Epithelial cell of esophagus (primary cell): ENCODE results near the gene PLEKHA6.

ENCODE experiments used
- DNase-seq: peaks from one replicate; pipeline ENCODE4 v3.0.0; 2010; ENCODE audit warnings: low read depth
- H3K4me3 ChIP-seq: 2 replicates; pipeline ENCODE4 v1.5.1; 2011; ENCODE audit warnings: mild to moderate bottlenecking, low read length, control low read depth
- TF ChIP-seq, protein P1 (sequence below): IDR thresholded peaks from 2 replicates; pipeline ENCODE4 v1.5.1; 2011; ENCODE audit warnings: low read depth, mild to moderate bottlenecking, low read length, control low read depth, inconsistent platforms; ENCODE audit not compliant: insufficient read depth; ENCODE audit errors: missing control alignments

PLEKHA6 gene

DNA sequence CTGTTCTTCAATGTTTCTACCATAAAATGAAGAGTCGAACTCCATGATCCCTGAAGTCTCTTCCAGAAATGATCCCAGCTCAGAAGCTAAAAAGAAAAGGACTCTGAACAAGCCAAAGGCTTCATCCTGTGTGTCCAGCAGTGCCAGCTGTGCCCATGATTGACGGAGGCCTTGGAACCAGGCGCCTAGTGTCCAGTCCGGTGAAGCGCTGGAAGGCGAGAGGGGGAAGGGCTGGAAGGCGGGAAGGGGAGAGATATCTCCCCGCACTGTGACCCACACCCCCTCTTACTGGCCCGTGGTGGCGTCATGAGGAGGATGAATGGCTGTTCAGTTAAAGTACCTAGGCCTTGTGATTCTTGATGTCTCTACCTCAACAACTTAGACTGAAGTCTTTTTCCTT lies 10.4 kb upstream of the PLEKHA6 start:
- TF ChIP-seq, protein P1, sequence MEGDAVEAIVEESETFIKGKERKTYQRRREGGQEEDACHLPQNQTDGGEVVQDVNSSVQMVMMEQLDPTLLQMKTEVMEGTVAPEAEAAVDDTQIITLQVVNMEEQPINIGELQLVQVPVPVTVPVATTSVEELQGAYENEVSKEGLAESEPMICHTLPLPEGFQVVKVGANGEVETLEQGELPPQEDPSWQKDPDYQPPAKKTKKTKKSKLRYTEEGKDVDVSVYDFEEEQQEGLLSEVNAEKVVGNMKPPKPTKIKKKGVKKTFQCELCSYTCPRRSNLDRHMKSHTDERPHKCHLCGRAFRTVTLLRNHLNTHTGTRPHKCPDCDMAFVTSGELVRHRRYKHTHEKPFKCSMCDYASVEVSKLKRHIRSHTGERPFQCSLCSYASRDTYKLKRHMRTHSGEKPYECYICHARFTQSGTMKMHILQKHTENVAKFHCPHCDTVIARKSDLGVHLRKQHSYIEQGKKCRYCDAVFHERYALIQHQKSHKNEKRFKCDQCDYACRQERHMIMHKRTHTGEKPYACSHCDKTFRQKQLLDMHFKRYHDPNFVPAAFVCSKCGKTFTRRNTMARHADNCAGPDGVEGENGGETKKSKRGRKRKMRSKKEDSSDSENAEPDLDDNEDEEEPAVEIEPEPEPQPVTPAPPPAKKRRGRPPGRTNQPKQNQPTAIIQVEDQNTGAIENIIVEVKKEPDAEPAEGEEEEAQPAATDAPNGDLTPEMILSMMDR = no peak
- H3K4me3 ChIP-seq = no peak overlapping the region
- no peak for DNase-seq

DNA sequence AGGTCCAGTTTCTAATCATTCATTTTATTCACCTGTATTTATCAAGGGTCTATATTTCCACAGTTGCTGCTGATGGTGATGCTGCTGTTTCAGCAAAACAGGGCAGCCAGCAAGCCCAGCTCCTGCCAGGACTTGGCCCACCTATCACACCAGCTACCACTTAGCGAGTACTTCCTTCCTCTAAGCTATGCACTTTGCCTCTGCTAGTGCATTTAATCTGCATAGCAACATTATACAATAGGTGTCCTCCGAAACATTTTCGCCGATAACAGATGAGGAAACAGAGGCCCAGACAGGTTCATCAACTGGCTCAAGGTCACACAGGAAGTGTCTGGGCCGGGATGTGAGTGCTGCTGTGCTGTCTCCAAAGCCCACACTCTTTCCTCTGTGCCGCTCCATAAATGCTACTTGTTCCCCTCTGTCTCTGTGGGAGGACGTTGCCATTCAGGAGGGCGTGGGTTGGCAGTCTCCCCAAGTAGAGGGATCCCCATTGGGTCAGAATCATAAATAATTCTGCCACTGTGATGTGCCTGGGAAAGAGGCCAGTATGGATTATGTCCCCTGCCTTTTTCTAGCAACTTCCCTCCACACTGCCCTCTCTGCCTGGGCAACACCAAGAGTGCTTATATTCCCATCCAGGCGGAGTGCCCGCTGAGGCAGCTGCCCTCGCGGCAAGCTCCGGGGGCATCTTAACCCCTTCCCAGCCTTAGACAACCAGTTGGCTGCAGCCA lies 9.4 kb upstream of the PLEKHA6 start:
- TF ChIP-seq, protein P1 = no peak
- H3K4me3 ChIP-seq = no peak overlapping the region
- DNase-seq = no peak

DNA sequence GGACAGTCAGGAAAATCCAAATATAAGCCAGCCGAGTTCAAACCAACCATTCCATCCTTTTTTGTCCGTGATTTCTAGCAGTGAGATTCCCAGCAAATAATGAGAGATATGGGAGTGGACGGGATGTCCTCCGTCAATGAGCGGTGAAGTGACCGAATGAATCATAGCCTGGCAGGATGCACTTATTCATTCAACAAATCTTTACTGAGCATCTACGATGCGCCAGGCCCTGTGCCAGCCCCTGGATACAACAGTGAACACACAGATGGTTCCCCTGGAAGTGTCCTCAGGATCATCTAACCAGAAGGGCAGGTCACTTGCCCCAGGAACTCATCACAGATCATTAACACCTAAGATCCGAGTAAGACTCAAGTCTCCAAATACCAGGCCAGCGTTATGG lies 8.2 kb upstream of the PLEKHA6 start:
- TF ChIP-seq, protein P1 = no peak
- H3K4me3 ChIP-seq = no peak overlapping the region
- DNase-seq = no peak

DNA sequence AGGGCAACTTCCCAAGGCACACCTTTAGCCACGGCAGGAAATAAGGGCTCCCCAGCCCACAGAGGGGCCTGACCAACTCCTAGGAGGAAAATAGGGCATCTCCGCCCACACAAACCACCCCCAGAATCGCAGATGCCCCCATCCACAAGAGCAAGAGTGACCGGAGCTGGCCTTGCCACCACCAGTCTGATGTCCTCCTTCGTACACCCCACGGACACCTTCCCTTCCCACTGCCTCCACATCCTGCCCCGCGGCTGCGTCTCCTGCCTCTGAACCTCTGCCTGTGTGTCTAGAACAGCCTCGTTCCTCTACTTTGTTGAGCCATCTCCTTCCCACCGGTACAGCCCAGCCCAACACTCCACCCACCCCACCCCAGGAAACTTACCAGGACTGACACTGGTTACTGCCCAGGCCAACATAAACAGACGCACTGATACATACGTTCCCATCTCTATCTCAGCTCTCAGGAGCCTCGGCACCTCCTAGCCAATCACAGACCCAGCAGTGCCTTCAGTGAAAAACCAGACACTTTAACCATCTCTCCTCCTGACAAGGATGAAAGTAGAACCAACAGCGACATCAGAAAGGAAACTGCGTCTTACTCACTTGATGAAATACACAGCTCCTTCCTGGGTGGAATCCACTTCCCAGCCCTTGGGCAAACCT lies 7.6 kb upstream of the PLEKHA6 start:
- DNase-seq = no peak
- no peak overlapping the region for H3K4me3 ChIP-seq
- TF ChIP-seq, protein P1 = no peak

DNA sequence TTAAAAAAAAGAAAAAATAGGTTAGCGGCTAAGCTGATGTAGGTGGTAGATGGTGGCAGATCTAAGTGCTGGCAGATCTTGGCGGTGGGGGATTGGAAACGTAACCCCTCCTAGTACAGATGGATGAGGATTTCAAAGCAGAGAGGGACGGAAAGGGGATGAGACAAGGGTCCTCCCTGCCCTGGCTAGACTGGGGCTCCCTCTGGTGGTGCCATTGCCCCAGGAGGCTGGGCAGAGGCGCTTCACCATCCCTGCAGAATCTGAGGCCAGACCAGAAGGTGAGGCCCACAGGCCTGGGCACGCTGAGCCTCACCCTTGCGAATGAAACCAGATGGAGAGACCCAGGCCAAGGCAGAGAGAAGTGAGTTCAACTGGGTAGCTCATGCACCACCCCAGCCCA lies 7.0 kb upstream of the PLEKHA6 start:
- DNase-seq = peak; percentile 40
- H3K4me3 ChIP-seq = no peak overlapping the region
- TF ChIP-seq, protein P1 = peak; percentile 63

DNA sequence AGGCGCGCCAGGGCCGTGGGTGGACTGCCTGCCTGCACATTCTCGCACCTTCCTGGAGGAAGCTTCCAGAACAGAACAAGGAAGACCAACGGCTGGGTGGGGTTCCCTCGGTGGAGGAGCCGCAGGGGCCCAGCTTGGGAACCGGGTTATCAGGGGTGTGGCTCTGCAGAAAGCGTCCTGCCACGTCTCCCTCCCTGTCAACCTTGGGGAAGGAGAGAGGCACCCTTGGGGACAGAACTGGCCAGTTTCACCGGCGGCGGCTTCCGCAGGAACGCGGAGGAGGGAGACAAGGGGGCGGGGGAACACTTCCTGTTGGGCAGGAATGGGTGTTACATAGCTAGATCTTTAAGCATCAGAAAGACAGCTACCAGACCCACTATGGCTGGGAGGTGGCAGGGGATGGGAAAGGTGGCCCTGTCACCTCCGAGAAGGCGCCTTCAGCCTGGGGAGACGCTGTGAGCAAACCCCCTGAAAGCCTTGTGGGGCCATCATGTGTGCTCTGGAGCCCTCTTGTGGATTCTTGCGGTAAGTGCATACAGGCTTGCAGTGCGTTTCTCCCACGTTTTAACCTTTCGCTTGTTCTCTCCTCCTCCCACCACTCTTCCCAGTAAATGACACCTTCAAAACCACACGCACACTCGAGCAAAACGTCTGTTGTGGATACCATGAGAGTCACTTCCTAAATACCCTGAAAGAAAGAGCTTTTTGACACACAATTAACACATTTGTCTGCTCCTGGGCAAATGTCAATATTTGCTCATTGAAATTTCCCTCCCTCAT lies 3.8 kb upstream of the PLEKHA6 start:
- TF ChIP-seq, protein P1 = peak; percentile 96
- H3K4me3 ChIP-seq = peak overlapping the region; percentile 33
- peak; percentile 74 for DNase-seq
